ENCODE data around the gene CDC42BPA. TPM values are rescaled to one million over a fixed set of nuclear protein-coding genes. Genes with fewer than 3 reads are reported as not detected.

The CDC42BPA gene
- total and polyA plus RNA-seq, 2 of the 8 experiments (the other 6 are each of a cell fraction or from before 2014, with no cell fraction given), result 7.1 to 28.5 TPM

GRCh38 chr1:227070638-227071285, 247.5 kb downstream of the CDC42BPA start:
- Histone ChIP-seq H2AFZ (ENCODE audit: low read length) (no peak overlapping the region), H2BK20ac (ENCODE audit: low read length) (no peak overlapping the region), H3K4me1 (replicated peaks in 1 of 4; ENCODE audit: control insufficient read depth in 3 of 4, insufficient read depth in 4 of 4, low read length in 3 of 4) (no peaks in the 10 kb centered on the region), H2AK5ac (ENCODE audit: low read depth, low read length) (no peak overlapping the region), H3K18ac (ENCODE audit: extremely low read depth, low read length) (no peak overlapping the region), H2BK120ac (replicated peaks; ENCODE audit: low read depth, low read length) (no peak overlapping the region), H3K4ac (replicated peaks; ENCODE audit: insufficient read length, low read depth, low read length) (no peak overlapping the region), H3K56ac (replicated peaks; ENCODE audit: insufficient read length, low read depth, low read length) (no peak overlapping the region), H3K4me3 (ENCODE audit: extremely low read depth in 1 of 4, insufficient read depth in 2 of 4, low read depth in 3 of 4, low read length in 4 of 4) (no peak overlapping the region), H3K27me3 (replicated peaks in 1 of 4; ENCODE audit: control insufficient read depth in 3 of 4, extremely low read depth in 1 of 4, insufficient read depth in 3 of 4, low read length in 3 of 4) (no peaks in the 10 kb centered on the region), H4K8ac (ENCODE audit: extremely low read depth, insufficient read depth, low read length) (no peak overlapping the region), H2BK15ac (ENCODE audit: low read length) (no peak overlapping the region), H3K79me2 (ENCODE audit: control insufficient read depth in 1 of 2, insufficient read depth in 2 of 2, low read length in 2 of 2) (no peaks in the 10 kb centered on the region), H3K4me2 (ENCODE audit: insufficient read depth in 1 of 2, low read depth in 2 of 2, low read length in 2 of 2) (no peak overlapping the region), H2BK12ac (ENCODE audit: low read depth, low read length) (no peak overlapping the region), H3K23ac (ENCODE audit: insufficient read length) (no peak overlapping the region), H3K27ac (ENCODE audit: low read depth, low read length) (no peak overlapping the region), H4K5ac (ENCODE audit: insufficient read length, low read depth, low read length) (no peak overlapping the region), H3K23me2 (ENCODE audit: low read depth, low read length) (no peaks in the 10 kb centered on the region), H3K79me1 (ENCODE audit: low read depth, low read length) (no peaks in the 10 kb centered on the region), H2BK5ac (ENCODE audit: low read depth, low read length) (no peak overlapping the region), H3K14ac (ENCODE audit: insufficient read length) (no peak overlapping the region), H3K36me3 (ENCODE audit: control insufficient read depth in 2 of 4, insufficient read depth in 4 of 4, low read length in 3 of 4) (peaks cover 0 to 15% (median 2%) of the 10 kb centered on the region in 4 experiments; a peak in 4 of 8 replicates), H4K91ac (replicated peaks; ENCODE audit: insufficient read length, low read length) (no peak overlapping the region), H3K9ac (replicated peaks in 1 of 4; ENCODE audit: extremely low read depth in 1 of 4, low read depth in 3 of 4, low read length in 3 of 4) (no peak overlapping the region), H3K9me3 (ENCODE audit: insufficient read depth in 2 of 2, low read depth in 1 of 2, low read length in 1 of 2) (no peaks in the 10 kb centered on the region), H4K20me1 (replicated peaks in 1 of 2; ENCODE audit: control insufficient read depth in 1 of 2, insufficient read depth in 2 of 2, low read length in 2 of 2) (no peaks in the 10 kb centered on the region)
- POLR2A ChIA-PET (ENCODE audit: partially characterized antibody), result no interaction called here
- CTCF ChIA-PET (ENCODE audit: partially characterized antibody), result interaction anchor here (1.3 kb wide), 1 partner anchor 11 kb away, joined by 3 read pairs; no protein-coding TSS in a partner anchor
- no peak for DNase-seq (ENCODE audit: low read depth in 1 of 2, low spot score in 2 of 2)
- no peak for FAIRE-seq
- TF ChIP-seq CEBPB (IDR thresholded peaks at IDR 0.05; ENCODE audit: low read depth, low read length) (0 out of 2 replicates have a peak, but pooled peaks have one; percentile 20), RBBP5 (IDR thresholded peaks at IDR 0.05; ENCODE audit: borderline replicate concordance, low read depth, low read length) (no peak)
- WGBS, 2 experiments (ENCODE audit: extremely low coverage in 1 of 2, insufficient coverage in 1 of 2, insufficient read length in 1 of 2, insufficient replicate concordance in 2 of 2, low coverage in 1 of 2, low lambda C conversion rate in 2 of 2, missing lambda C conversion rate in 1 of 2), result 83% methylated on average over 4 of the region's 4 CpGs; no CpG with 5 or more reads in 1 of the 2 experiments

All from H1 (cell line).